OCI-LY3 (cell line): Measurements from ENCODE around the gene HYAL2.
"Not testable (repeated sequence)": the region's sequence is repeated elsewhere in the genome, so short reads cannot be mapped to it uniquely, and the experiment has no call there.

ENCODE experiments used
- H2AFZ ChIP-seq: fragments of 200-600, 300-600 bp; shearing (Covaris generic); 2 replicates; pipeline ENCODE4 v1.6.0; 2014; ENCODE audit warnings: antibody characterized with exemption, low read depth, low read length
- H3K27ac ChIP-seq: fragments of 200-600, 300-600 bp; sonication (generic); 2 replicates; pipeline ENCODE4 v1.5.1; 2014; ENCODE audit warnings: mild to moderate bottlenecking, low read length, moderate library complexity, mixed read lengths
- H3K27me3 ChIP-seq: fragments of 200-600, 300-600 bp; sonication (generic); 2 replicates; pipeline ENCODE4 v1.6.1; 2014; ENCODE audit warnings: low read depth, low read length, mixed read lengths
- H3K36me3 ChIP-seq: fragments of 200-600, 300-600 bp; sonication (generic); replicated peaks from 2 replicates; pipeline ENCODE3; 2014; ENCODE audit warnings: low read depth, low read length, mixed read lengths
- H3K4me1 ChIP-seq: fragments of 300-600, 200-600 bp; sonication (generic); 2 replicates; pipeline ENCODE4 v1.6.1; 2014; ENCODE audit warnings: low read length, mixed read lengths
- H3K4me2 ChIP-seq: fragments of 200-600, 300-600 bp; sonication (generic); 2 replicates; pipeline ENCODE4 v1.6.1; 2014; ENCODE audit warnings: low read length, mixed read lengths
- H3K4me3 ChIP-seq: fragments of 300-600, 200-600 bp; sonication (generic); 2 replicates; pipeline ENCODE4 v1.5.1; 2014; ENCODE audit warnings: antibody characterized with exemption, mild to moderate bottlenecking, low read length, moderate library complexity
- H3K79me2 ChIP-seq: fragments of 300-600, 200-600 bp; shearing (Covaris generic); 2 replicates; pipeline ENCODE4 v1.6.1; 2014; ENCODE audit warnings: mild to moderate bottlenecking, low read length, mixed read lengths
- H3K9ac ChIP-seq: fragments of 300-600, 200-600 bp; shearing (Covaris generic); 2 replicates; pipeline ENCODE4 v1.6.0; 2014; ENCODE audit warnings: mild to moderate bottlenecking, low read length, moderate library complexity
- H3K9me3 ChIP-seq: fragments of 200-600, 300-600 bp; shearing (Covaris generic); 2 replicates; pipeline ENCODE4 v1.6.1; 2014; ENCODE audit warnings: low read length, mixed read lengths; ENCODE audit not compliant: insufficient read depth
- H4K20me1 ChIP-seq: fragments of 200-600, 300-600 bp; sonication (generic); 2 replicates; pipeline ENCODE4 v1.6.1; 2016; ENCODE audit warnings: low read length, mixed read lengths; ENCODE audit not compliant: insufficient read depth
- CTCF ChIP-seq: fragments of 200-600, 300-600 bp; sonication (generic); IDR thresholded peaks from 2 replicates; pipeline ENCODE4 v1.5.1; 2014; ENCODE audit warnings: antibody characterized with exemption, low read length, low read depth
- EZH2phosphoT487 ChIP-seq: fragments of 200-600 bp; shearing (Covaris generic); IDR thresholded peaks from 2 replicates; pipeline ENCODE4 v1.6.1; 2018; ENCODE audit warnings: antibody characterized with exemption, mixed run types, low read depth

The HYAL2 gene

GRCh38 chr3:50273689-50274065 is 48.9 kb downstream of the HYAL2 start:
- H3K4me1 ChIP-seq, result peaks cover 9% of the 10 kb centered on the region; the same call in 1 of the 2 replicates
- no peak overlapping the region for H2AFZ ChIP-seq
- peak overlapping the region; percentile 95 for H3K4me2 ChIP-seq
- no peaks in the 10 kb centered on the region for H3K9me3 ChIP-seq
- H3K36me3 ChIP-seq, result no peaks in the 10 kb centered on the region
- H3K79me2 ChIP-seq, result no peaks in the 10 kb centered on the region
- TF ChIP-seq CTCF, result no peak
- no peak for TF ChIP-seq EZH2phosphoT487
- H4K20me1 ChIP-seq, result no peaks in the 10 kb centered on the region
- peaks cover 6% of the 10 kb centered on the region; the same call in 1 of the 2 replicates for H3K27me3 ChIP-seq
- peak overlapping the region; percentile 75; the same call in 1 of the 2 replicates for H3K4me3 ChIP-seq
- H3K27ac ChIP-seq, result no peak overlapping the region
- H3K9ac ChIP-seq, result no peak overlapping the region; the same call in 1 of the 2 replicates

- Histone ChIP-seq H3K79me2 (no peaks in the 10 kb centered on the region), H2AFZ (peak overlapping the region; percentile 88), H4K20me1 (no peaks in the 10 kb centered on the region), H3K4me2 (peak overlapping the region; percentile 95), H3K36me3 (no peaks in the 10 kb centered on the region), H3K9me3 (no peaks in the 10 kb centered on the region), H3K27me3 (peaks cover 10% of the 10 kb centered on the region; the same call in 1 of the 2 replicates), H3K9ac (peak overlapping the region; percentile 61), H3K27ac (no peak overlapping the region), H3K4me3 (peak overlapping the region; percentile 75), H3K4me1 (peaks cover 9% of the 10 kb centered on the region; the same call in 1 of the 2 replicates)
- TF ChIP-seq CTCF, result peak; percentile 98
- no peak for TF ChIP-seq EZH2phosphoT487
Measured at GRCh38 chr3:50272911-50273688, 49.4 kb downstream of the HYAL2 start.

- not testable (repeated sequence) for H4K20me1 ChIP-seq, H3K36me3 ChIP-seq, H3K4me1 ChIP-seq, H3K9me3 ChIP-seq, H2AFZ ChIP-seq, H3K79me2 ChIP-seq, H3K27ac ChIP-seq, H3K4me3 ChIP-seq, H3K9ac ChIP-seq
- Histone ChIP-seq H3K27me3 (peaks cover 15% of the 10 kb centered on the region), H3K4me2 (peak overlapping the region; percentile 95; the same call in 1 of the 2 replicates)
Measured at GRCh38 chr3:50272538-50272910, 50.0 kb downstream of the HYAL2 start.

- Histone ChIP-seq H2AFZ (no peak overlapping the region), H4K20me1 (no peaks in the 10 kb centered on the region)
Measured at GRCh38 chr3:50271314-50271936, 51.1 kb downstream of the HYAL2 start.

More at GRCh38 chr3:50271314-50271936, 51.1 kb downstream of the HYAL2 start:
- TF ChIP-seq CTCF (no peak), EZH2phosphoT487 (no peak)
- H3K4me1 ChIP-seq, result peaks cover 9% of the 10 kb centered on the region; the same call in 1 of the 2 replicates
- no peaks in the 10 kb centered on the region for H3K36me3 ChIP-seq
- no peaks in the 10 kb centered on the region for H3K79me2 ChIP-seq
- no peak overlapping the region for H3K9ac ChIP-seq
- H3K4me3 ChIP-seq, result no peak overlapping the region
- H3K9me3 ChIP-seq, result no peaks in the 10 kb centered on the region
- no peak overlapping the region for H3K4me2 ChIP-seq
- peaks cover 26% of the 10 kb centered on the region for H3K27me3 ChIP-seq
- H3K27ac ChIP-seq, result no peak overlapping the region
